HG03025 (cell line): ENCODE results near the gene PIM1.

ENCODE experiments used
- ATAC-seq: cut with Tn5 transposase; IDR thresholded peaks from one replicate; pipeline ENCODE4 v1.9.1; 2021; ENCODE audit warnings: mild to moderate bottlenecking, moderate library complexity; ENCODE audit not compliant: unreplicated experiment, low FRiP score

The PIM1 gene

DNA sequence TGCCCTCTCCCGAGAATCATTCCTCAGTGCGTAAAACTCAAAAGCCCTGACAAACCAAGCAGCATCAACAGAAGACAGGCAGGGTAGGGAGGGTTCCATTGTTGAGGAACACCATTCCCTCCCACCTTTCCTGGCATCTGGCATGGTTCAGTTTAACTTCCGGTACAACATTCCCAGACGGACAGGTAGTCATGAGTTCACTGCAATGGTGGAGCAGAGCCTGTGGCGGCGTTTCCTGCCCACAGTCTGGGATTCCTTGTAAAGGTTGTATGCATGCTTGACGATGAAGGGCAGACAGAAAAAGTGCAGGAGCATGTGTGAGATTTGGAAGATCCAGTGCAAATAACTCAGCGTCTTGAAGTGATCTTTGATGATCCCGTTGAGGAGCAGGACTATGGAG is 42.3 kb downstream of the PIM1 start:
- no peak for ATAC-seq

DNA sequence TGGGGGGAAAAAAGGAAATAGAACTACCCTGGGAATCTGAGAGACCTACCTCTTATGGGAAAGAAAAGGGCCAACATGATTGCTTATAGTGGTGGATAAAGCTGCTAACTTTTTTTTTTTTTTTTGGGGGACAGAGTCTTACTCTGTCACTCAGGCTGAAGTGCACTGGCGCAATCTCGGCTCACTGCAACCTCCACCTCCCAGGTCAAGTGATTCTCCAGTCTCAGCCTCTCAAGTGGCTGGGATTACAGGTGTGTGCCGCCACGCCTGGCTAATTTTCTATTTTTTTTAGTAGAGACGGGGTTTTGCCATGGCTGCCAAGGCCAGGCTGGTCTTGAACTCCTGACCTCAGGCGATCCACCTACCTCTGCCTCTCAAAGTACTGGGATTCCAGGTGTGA is 48.1 kb downstream of the PIM1 start:
- ATAC-seq = no peak

DNA sequence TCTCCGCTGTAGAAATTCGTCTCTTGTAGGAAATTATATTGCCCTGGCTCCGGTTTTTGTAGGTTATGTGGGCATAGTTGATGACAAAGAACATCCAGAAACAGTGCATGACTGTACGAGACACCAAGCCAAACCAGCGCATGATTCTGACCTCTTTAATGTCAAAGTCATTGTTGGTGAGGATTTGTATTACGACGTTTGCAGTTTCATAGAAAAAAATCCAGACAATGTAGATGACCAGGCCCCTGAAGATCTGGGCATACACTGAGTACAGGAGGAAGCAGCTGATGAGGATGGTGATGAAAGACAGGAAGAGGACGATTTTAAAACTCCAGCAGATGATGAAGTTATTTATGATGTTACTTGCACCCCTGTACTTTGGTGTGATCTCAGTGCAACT is 48.6 kb downstream of the PIM1 start:
- no peak for ATAC-seq

DNA sequence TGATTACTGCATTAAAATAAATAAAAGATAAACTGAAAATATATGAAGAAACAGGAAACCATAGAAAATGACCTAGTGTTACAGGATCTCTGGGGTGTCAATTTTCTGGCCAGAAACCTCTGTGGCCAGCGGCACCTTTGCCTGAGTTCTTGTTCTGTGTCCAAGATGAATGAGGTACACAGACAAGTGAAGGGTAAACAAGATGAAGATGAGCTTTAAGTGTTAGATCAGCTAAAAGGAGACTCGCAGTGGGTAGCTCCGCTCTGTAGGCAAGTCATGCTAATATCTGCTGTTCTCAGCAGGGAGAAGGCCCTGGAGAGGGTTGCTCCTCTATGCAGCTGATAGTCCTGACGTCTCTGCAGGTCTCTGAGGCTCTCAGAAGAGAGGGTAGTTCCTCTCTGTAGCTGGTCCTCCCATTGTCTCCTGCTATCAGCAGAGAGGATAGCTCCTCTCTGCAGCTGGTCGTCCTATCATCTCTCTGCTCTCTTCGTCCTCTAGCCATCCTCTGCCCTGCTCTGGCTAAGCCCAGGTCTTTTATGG is 51.7 kb downstream of the PIM1 start:
- no peak for ATAC-seq

DNA sequence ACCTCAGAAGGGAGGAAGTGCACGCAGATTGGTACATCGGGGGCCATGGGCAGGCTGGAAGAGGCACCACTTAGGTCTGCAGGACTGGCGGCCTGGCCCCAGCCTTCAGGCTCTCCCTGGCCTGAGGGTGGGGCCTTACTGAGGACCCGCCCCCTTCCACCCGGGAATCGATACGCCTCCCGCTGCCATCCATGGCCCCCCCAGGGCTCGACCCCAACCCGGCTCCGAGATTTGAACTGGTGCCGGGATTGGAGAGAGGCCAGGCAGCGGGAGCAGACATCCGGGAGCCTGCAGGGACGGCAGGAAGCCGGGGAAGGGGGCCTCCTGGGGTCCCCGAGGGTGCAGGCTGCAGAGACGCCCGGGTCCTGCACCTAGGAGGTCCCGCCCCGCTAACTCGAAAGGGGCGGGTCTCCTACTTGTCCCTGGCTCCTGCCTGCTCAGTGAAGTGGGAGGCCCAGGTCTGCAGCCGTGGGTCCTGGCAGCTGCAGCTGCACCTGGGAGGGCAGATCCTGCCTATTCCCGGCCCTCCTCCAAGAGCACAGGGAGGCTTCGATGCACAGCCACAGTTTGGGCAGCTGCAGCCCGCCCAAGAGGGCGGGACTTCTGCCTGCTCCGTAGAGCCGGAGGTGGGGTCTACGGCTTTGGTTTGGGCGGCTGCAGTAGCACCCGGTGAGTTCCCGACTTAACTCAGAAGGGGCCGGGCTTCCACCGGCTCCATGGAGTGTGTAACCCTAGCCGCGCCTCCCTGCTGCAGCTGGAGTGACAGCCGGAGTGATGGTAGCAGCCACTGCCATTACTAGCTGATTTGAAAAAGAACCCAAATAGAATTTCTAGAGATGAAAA is 52.4 kb downstream of the PIM1 start:
- ATAC-seq = peak; percentile 71

DNA sequence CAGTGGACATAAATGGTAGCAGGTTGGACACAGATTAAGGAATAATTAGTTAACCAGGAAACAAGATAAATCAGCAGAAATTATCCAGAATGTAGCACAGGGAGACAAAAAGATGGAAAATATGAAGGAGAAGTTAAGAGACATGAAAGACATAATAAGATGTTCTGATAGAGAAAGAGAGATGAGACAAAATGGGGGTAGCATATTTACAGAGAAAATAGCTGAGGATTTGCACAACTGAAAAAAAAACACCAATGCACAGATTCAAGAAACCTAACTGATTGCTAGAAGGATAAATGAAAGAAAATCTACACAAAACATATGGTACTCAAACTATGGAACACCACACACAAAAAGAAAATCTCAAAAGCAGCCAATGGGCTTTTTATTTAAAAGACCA is 53.0 kb downstream of the PIM1 start:
- no peak for ATAC-seq
